ENCODE measurements around the gene U2AF2.

The U2AF2 gene

DNA sequence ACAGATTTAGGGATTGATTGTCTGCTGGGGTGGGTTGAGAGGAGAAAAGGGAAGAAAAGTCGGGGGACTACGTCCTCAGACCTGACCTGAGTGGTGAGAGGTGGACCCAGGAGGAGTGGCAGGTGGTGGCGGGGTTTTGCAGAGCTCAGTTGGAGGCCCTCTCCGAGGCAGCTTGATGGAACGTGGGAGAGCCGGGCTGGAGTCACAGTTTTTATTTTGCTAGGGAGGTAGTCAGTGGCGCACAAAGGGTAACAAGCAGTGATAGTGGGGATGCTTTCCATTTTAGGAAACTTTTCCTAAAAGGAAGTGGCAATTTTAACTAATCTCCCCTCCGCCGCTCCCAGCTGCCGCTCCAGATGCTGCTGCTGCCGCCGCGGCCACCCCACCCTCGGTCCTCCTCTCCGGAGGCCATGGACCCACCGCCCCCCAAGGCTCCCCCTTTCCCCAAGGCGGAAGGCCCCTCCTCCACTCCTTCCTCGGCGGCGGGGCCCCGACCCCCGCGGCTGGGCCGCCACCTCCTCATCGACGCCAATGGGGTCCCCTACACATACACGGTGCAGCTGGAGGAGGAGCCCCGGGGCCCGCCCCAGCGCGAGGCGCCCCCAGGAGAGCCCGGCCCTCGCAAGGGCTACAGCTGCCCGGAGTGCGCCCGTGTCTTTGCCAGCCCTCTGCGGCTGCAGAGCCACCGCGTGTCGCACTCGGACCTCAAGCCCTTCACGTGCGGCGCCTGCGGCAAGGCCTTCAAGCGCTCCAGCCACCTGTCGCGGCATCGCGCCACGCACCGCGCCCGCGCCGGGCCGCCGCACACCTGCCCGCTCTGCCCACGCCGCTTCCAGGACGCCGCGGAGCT, 12.5 kb upstream of the U2AF2 start:
- in situ Hi-C loops (cut with MboI; ENCODE audit: low sequenced_read_pairs), result no loop called here

DNA sequence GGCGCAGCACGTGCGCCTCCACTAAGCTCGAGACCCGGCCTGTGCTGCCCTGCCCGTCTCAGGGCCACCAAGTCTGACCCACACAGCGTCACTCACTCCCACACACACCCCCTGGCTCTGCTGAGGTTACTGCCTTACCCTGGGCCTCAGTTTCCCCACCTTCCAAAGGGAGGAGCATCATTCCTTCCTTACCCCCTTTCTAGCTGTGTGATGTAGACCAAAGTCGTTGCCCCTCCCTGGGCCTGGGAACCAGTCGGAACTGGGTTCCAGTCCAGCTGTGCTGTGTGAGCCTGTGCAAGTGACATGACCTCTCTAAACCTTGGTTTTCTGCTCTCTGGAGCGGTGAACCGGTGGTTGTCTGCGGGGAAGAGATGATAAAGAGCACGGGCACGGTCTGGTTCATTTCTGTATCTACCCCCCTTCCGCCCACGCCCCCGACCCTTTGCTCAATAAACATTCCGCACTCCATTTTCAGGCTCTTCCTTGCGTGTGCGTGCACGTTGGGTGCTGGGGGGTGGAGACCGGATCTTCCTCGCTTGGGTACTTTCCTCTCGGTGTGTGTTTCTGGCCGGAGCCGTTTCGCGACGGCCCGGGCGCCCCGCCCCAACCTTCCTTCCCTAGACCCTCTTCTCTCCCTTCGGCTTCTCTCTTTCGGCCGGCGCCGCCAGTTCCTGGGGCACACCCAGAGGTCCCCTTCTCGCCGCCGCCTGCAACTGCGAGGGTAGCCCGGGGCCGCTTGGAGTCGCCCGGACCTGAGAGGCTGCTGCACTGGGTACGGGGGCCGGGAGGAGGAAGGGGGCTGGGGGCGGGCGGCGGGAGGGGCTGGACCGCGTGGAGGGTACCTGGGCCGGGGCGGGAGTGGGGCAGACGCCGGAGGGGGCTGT, 11.6 kb upstream of the U2AF2 start, which contains the start of gene ZNF581:
Gene ZNF581 (plus strand): TSS at position 647 of the 884 bp plus-strand sequence. CDS start 923 bp downstream, outside the sequence.
- in situ Hi-C loops (cut with MboI; ENCODE audit: low sequenced_read_pairs), result no loop called here

DNA sequence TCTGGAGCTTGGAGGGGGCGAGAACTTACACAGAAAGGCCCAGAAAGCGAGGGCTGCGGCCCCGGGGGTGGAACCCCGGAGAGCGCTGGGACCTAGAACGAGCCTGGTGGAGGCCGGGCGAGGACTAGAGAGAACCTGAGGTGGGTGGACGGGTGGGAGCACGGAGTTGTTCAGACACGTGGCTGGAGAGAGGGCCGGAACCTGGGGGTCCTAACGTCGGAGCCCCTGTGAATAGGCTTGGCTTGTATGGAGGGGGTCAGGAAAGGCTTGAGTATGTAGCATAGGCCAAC, 11.0 kb upstream of the U2AF2 start:
- in situ Hi-C loops (cut with MboI; ENCODE audit: low sequenced_read_pairs), result no loop called here

DNA sequence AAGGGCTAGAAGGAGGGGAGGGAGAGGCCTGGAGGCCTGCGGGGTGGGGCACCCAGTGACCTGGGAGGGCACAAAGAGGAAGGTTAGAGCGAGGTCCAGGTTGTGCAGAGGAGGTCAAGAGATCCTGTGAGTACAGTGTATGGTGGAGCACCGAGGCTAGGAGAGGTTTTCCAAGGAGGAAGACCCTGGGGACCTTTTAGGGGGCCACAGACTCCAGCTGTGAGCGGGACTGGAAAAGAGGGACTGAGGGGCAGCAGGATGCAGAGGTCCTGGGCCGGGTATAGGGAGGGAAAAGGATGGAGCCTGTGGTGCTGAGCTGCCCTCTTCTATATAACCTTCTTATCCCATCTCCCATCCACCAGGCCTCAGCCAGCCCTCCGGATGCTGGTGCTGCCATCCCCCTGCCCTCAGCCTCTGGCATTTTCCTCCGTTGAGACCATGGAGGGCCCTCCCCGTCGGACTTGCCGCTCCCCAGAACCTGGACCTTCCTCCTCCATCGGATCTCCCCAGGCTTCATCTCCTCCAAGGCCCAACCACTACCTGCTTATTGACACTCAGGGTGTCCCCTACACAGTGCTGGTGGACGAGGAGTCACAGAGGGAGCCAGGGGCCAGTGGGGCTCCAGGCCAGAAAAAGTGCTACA, 10.5 kb upstream of the U2AF2 start:
- in situ Hi-C loops (cut with MboI; ENCODE audit: low sequenced_read_pairs), result no loop called here

DNA sequence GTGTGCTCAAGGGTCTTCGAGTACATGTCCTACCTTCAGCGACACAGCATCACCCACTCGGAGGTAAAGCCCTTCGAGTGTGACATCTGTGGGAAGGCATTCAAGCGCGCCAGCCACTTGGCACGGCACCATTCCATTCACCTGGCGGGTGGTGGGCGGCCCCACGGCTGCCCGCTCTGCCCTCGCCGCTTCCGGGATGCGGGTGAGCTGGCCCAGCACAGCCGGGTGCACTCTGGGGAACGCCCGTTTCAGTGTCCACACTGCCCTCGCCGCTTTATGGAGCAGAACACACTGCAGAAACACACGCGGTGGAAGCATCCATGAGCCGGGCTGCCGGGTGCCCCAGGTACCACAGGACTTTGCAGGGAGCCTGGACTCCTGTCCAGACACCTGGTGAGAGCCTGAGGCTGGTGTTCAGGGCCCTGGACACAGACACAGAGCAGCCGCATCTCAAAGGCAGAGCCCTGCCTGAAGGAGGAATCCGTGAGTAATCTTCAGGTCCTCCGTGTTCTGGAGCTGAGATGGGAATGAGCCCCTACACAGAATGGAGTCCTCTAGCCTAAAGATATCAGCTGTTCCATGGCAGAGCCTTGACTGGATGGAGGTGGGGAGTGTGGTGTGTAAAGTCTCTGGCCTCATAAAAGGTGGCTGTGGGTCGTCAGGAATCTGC, 9.9 kb upstream of the U2AF2 start:
- in situ Hi-C loops (cut with MboI; ENCODE audit: low sequenced_read_pairs), result no loop called here

DNA sequence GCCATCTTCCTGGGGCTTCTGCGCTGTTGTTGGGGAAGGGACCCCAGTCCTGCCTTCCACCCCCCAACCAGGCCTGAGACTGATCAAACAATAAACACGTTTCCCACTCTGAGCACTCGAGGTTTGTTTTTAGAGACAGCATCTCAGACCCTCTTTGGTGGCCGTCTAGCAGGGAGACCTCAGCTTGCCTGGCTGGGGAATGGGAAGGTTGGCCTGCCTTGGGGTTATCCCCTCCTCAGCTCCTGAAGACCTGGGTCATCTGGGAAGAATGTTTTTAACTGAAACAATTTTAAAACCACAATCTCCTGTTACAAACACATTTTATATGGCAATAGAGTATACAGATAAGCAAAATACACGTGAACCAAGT, 9.3 kb upstream of the U2AF2 start:
- in situ Hi-C loops (cut with MboI; ENCODE audit: low sequenced_read_pairs), result no loop called here

DNA sequence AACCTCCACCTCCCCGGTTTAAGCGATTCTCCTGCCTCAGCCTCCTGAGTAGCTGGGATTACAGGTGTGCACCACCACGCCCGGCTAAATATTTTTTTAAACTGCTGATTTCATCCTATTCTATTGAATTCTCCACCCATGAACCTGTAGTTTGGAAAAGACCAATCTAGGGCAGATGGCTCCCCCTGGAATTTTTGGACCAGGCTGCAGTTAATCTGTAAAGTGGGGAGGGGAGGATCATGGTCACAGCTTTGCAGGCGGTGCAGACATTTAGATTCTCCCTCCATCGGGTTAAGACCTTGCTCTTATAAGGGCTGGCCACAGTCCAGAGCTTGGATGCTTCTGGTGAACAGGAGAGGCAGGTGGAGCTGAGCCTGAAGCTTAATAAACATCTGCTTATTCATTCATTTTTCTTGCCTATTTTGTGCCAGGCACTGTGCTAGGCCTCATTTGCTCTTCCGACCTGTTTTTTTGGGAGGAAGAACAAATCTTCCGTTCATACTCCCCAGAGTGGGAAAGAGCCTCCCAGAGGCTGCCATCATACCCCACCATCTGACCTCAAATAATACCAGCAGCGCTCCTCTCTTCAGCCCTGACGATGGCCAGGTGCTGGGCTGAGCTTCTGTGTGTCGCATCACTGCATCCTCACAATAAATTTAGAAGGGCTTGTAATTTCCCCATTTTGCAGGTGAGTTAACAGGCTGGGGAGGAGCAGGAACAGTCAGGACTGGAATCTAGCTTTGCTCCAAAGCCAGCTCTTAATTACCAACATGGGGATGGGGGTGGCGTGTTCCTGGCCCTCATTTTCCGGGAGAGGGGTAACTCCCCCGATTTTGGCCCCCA, 7.7 kb upstream of the U2AF2 start:
- in situ Hi-C loops (cut with MboI; ENCODE audit: low sequenced_read_pairs), result no loop called here

DNA sequence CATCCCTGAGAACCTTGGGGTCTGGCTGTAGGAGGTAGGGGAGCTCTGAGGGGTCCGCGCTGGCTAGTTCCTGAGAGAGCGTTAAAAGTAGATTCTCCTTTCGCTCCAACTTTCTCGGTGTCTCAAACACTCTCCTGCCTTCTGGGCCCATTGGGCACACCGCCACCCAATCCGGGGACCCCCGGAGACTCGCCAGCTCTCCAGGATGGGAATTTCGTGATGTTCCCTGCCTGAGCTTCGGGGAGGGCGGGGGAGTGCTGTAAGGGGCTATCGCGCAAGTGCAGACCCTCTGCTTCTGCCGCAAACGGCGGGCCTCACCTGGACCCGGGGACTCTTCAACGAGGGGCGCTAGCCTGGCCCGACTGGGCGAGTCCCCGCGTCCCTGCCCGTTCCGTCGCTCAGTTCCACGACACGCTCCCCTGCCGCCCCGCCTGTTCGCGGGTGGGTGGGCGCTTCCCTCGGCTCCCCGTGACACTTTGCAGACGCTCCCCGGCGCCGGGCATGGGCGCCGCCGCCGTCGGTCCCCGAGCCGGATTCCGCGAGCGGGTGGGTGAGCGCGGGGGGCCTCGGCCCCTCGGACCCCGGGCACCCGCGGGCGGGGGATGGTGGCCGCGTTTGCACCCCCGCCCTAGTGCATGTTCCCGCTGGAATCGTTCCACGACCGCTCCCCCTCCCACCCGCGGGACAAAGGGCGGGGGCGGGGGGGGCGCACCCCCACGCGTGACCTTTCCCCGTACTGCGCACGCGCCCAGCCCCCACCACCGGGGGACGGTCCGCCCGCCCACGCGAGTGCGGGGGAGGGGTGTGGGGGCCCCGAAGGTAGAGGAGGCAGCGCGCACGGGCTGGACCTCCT, 6.9 kb upstream of the U2AF2 start, which contains the start of gene CCDC106:
Gene CCDC106 (plus strand): TSS at position 481 of the 853 bp plus-strand sequence. CDS start 835 bp downstream, outside the sequence.
- in situ Hi-C loops (cut with MboI; ENCODE audit: low sequenced_read_pairs), result no loop called here

DNA sequence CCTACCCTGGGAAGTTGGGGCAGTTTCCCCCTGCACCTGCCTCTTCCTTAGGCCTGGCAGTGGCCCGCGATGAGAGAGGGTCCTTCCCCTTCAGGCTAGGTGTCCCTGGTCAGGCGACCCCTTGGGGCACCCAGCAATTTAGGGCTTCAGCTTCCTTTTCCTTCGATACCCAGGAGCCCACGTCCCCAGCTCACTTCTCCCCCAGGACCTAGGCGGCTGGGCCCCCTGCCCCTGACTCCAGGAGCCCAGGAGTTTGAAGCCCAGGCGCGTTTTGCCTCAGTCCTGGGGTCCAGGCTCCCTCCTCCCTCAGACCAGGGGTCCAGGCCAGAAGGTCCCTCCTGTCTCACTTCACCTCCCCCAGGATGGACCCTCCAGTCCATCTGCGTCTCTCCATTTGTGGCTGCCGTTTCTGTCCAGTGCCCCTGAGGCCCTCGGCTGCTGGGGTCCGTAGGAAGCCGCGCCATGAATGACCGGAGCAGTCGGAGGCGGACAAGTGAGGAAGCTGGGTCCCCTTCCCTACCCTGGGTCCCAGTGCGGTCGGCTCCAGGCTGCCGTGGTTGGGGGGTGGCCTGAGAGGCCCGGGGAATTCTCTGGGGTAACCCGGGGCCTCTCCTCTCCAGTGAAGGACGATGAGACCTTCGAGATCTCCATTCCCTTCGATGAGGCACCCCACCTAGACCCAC, 6.1 kb upstream of the U2AF2 start:
- in situ Hi-C loops (cut with MboI; ENCODE audit: low sequenced_read_pairs), result no loop called here

DNA sequence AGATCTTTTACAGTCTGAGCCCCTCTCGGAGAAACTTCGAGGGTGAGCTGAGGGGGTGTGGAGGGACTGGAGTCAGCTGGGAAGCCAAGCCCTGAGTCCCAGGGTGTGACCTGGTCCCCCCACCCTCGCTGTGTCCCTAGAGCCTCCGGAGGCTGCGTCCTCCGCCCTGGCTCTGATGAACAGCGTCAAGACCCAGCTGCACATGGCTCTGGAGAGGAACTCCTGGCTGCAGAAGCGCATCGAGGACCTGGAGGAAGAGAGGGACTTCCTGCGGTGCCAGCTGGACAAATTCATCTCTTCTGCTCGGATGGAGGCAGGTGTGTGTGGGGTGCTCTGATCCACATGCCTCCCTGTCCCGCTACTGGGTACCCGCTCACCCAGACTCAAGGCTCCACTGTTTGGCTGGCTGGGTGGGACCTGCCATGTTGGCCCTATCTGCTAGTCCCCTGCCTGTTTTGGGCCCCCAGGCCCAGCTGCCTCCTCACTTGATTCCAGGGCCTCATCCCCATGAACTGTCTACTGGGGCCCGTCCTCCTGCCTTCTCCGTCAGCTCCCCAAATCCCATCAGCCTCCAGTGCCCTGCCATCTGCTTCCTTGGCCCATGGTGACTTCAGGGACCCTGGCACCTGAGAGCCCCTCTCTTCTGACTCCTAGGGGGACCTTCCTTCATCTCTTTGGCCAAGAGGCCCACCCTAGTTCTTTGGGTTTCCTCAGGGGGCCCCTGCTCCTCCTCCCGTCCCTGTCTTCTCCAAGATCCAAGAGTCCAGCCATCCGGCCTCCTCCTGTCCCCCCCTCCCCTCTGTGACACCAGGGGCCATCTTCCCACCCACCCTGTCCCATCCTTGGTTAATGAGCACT, 5.3 kb upstream of the U2AF2 start:
- in situ Hi-C loops (cut with MboI; ENCODE audit: low sequenced_read_pairs), result no loop called here

DNA sequence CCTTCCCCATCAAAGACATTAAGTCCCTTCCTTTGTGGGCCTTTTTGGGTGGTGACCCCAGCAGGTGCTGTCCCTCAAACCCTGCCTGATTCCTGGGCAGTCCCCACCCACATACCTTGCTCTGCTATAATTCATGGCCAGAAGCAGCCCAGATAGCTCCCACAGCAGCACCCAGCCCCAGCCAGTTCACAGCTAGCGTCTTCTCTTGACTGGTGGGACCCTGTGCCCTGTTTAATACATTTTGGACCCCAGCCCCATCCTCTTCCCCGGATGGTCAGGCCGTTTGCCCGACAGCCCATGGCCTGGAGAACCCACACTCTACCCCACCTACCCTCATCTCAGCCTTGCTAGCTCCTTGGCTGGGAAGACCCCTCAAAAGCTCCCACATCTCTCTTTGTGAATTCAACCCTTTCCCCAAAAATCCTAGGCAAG, 4.7 kb upstream of the U2AF2 start:
- in situ Hi-C loops (cut with MboI; ENCODE audit: low sequenced_read_pairs), result no loop called here

DNA sequence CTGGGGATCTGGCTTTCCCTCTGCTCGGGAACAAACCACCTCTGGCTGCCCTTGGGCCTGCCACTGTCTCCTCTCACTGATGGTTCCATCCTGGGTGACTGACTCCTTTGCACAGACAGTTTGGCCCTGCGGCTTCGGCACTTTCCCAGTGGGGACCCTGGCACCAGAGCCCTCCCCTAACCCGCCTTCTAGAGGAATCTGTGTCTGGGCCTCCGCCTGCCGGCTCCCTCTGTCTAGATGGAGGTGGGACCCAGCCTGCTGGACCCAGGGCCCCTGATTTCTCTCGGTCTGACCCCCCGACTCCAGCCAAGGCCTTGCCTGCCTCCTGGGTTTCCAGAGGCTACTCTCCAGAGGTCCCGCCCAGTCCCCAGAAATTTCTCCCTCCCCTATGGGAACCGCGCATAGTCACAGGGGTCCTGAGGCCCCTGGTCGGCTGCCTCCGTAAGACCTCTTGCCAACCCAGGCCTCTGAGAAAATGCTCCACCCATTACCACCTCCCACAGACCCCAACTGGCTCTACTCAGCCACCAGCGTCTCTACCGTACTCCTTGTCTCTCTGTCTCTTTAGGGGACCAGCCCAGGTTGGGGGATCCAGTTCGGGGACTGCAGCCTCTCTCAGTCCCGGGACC, 4.1 kb upstream of the U2AF2 start:
- in situ Hi-C loops (cut with MboI; ENCODE audit: low sequenced_read_pairs), result no loop called here

DNA sequence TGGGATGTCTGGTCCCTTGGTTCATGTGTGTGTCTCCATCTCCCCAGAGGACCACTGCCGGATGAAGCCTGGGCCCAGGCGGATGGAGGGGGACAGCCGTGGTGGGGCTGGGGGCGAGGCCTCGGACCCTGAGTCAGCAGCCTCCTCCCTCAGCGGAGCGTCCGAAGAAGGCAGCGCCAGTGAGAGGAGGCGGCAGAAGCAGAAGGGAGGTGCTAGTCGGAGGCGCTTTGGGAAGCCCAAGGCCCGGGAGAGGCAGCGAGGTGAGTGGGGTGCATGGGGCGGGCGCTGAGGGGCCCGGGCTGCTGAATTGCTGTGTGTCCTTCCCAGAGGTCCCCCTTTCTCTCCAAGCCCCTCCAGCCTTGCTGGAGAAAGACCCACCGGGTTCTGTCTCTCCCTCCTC, 3.6 kb upstream of the U2AF2 start:
- in situ Hi-C loops (cut with MboI; ENCODE audit: low sequenced_read_pairs), result no loop called here

DNA sequence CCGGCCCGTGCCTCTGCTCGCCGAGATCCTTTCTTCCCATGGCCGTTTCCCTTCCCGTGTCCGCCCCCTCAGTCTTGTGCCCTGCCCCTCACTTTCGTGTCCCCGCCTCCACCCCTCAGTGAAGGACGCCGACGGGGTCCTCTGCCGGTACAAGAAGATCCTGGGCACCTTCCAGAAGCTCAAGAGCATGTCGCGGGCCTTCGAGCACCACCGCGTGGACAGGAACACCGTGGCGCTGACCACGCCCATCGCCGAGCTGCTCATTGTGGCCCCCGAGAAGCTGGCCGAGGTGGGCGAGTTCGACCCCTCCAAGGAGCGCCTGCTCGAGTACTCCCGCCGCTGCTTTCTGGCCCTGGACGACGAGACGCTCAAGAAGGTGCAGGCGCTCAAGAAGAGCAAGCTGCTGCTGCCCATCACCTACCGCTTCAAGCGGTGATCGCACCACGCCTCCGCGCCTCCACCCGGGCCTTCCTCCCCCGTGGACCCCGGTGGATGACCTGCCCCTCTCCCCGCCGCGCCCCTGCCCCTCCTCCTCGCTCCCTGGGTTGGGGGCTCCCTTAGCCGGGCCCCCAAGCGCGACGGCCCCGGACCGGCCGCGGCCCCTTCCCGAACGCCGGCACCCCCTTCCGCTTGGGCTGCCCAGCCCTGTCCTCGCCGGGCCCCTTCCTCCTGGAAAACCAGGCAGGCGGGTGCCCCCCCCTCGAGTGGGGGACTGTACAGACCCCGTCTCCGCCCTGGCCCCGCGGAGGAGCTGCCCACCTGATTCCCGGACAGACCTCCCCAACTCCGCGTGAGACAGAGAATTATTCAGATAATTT, 2.3 kb upstream of the U2AF2 start:
- in situ Hi-C loops (cut with MboI; ENCODE audit: low sequenced_read_pairs), result no loop called here

DNA sequence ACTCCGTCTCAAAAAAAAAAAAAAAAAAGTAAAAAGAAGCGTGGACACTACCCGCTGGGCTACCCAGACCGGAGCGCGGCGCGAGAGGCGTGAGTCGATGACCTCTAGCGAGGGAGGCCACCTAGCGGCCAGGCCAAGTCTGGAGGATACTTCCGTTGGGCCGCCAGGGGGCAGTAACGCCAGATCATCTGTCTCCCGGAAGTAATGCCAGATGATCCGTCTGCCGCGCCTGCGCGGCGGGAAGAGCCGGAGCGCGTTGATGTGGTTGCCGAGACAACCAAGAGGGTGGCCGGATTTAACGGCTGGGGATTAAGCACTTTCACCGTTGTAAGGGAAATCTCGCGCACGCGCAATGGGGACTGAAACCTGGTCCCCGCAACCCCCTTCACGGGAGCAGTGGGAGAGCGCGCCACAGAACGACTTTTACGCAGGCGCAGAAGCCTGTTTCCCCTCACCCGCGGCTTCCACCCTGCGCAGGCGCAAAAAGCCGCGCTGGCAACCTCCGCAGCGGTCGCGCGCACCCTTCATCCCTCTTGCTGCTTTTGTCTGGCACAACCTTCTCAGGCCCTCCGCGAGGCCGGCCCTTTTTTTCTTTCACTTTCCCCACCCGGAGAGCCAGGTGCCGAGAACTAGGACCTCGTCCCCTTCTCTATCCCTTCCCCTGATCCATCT, 1.0 kb upstream of the U2AF2 start:
- in situ Hi-C loops (cut with MboI; ENCODE audit: low sequenced_read_pairs), result no loop called here

All from HL-60/S4 treated with retinoic acid at 250 ng/mL for 4 days and 3 days (cell line).